HepG2 (cell line): ENCODE data around the gene ZBTB2. TPM values are rescaled to one million over a fixed set of nuclear protein-coding genes. Genes with fewer than 3 reads are reported as not detected.

Source experiments
- GZF1 ChIP-seq: sonication (generic); formaldehyde crosslinking; IDR thresholded peaks from 2 replicates; pipeline ENCODE4 v1.5.1; 2020; ENCODE audit warnings: mild to moderate bottlenecking, missing genetic modification reagents
- IKZF4 ChIP-seq: sonication (generic); formaldehyde crosslinking; IDR thresholded peaks from 2 replicates; pipeline ENCODE4 v1.5.1; 2020; ENCODE audit warnings: borderline replicate concordance, mild to moderate bottlenecking, low read depth, missing genetic modification reagents; ENCODE audit errors: not compliant biosample characterization
- KLF12 ChIP-seq: sonication (generic); formaldehyde crosslinking; IDR thresholded peaks from 2 replicates; pipeline ENCODE4 v1.4.0; 2020; ENCODE audit warnings: missing genetic modification reagents, borderline replicate concordance
- PCBP1 ChIP-seq: fragments of 200-400 bp; formaldehyde crosslinking; IDR thresholded peaks from 2 replicates; pipeline ENCODE4 v1.6.1; 2017; ENCODE audit warnings: mild to moderate bottlenecking, low read depth, low read length, borderline replicate concordance
- PLRG1 ChIP-seq: fragments of 450-650 bp; conservative IDR thresholded peaks from 2 replicates; pipeline ENCODE4 v1.6.1; 2016
- RBM39 ChIP-seq: fragments of 200-400 bp; formaldehyde crosslinking; IDR thresholded peaks from one replicate; pipeline ENCODE4 v1.6.1; 2018; ENCODE audit warnings: antibody characterized with exemption, mild to moderate bottlenecking, low read depth, low read length; ENCODE audit not compliant: poor library complexity, severe bottlenecking
- ZNF256 ChIP-seq: sonication (generic); formaldehyde crosslinking; conservative IDR thresholded peaks from 2 replicates; pipeline ENCODE4 v1.4.0; 2020; ENCODE audit warnings: missing genetic modification reagents
- ZNF3 ChIP-seq: IDR thresholded peaks from 2 replicates; pipeline ENCODE4 v1.7.0; 2017; ENCODE audit warnings: inconsistent platforms
- ZNF430 ChIP-seq: sonication (generic); formaldehyde crosslinking; IDR thresholded peaks from 2 replicates; pipeline ENCODE4 v1.9.0; 2021; ENCODE audit warnings: mild to moderate bottlenecking, missing genetic modification reagents
- ZNF605 ChIP-seq: sonication (generic); formaldehyde crosslinking; IDR thresholded peaks from 2 replicates; pipeline ENCODE4 v1.8.0; 2022; ENCODE audit warnings: mild to moderate bottlenecking, missing genetic modification reagents
- polyA plus RNA-seq, 8 experiments: library from polyadenylated mRNA; depleted of rRNA in 3 of 8; stranded (reverse) in 7 of 8; unstranded in 1 of 8; fragments of >200 nt; fragmentation: Illumina TruSeq in 4 of 8; extraction: Trizol in 4 of 8; gene quantifications; 2 replicates each; pipeline versions ENCODE4 v1.2.1 to v1.2.3, GENCODE V29; 2011 to 2016; ENCODE audit warnings: low read depth in 4 of 8, missing spikeins in 1 of 8, mixed read lengths in 1 of 8; ENCODE audit not compliant: insufficient read depth in 1 of 8
- total RNA-seq, 5 experiments: library from RNA; depleted of rRNA; stranded (reverse); fragments of >200 nt; fragmentation: Illumina TruSeq; extraction: Trizol; gene quantifications; 2 replicates each; pipeline ENCODE4 v1.2.3, GENCODE V29; 2016; ENCODE audit warnings: low read depth in 1 of 5
- TF ChIP-seq, protein P1 (sequence below): sonication (generic); formaldehyde crosslinking; IDR thresholded peaks from 2 replicates; pipeline ENCODE4 v1.4.0; 2020; ENCODE audit warnings: mild to moderate bottlenecking, missing genetic modification reagents
- TF ChIP-seq, protein P2 (sequence below): sonication (generic); formaldehyde crosslinking; IDR thresholded peaks from 2 replicates; pipeline ENCODE4 v1.4.0; 2020; ENCODE audit warnings: missing genetic modification reagents, mild to moderate bottlenecking, borderline replicate concordance
- TF ChIP-seq, protein P3 (sequence below): sonication (generic); formaldehyde crosslinking; IDR thresholded peaks from 2 replicates; pipeline ENCODE4 v1.8.1; 2023; ENCODE audit warnings: mild to moderate bottlenecking, moderate library complexity, missing genetic modification reagents
- TF ChIP-seq, protein P4 (sequence below): sonication (generic); formaldehyde crosslinking; IDR thresholded peaks from 2 replicates; pipeline ENCODE4 v1.5.0; 2020; ENCODE audit warnings: mild to moderate bottlenecking, missing genetic modification reagents, borderline replicate concordance

ZBTB2 gene
- total and polyA plus RNA-seq, 2 of the 13 experiments (the other 11 are each of a cell fraction or from before 2014, with no cell fraction given) = 15.4 to 22.8 TPM

DNA sequence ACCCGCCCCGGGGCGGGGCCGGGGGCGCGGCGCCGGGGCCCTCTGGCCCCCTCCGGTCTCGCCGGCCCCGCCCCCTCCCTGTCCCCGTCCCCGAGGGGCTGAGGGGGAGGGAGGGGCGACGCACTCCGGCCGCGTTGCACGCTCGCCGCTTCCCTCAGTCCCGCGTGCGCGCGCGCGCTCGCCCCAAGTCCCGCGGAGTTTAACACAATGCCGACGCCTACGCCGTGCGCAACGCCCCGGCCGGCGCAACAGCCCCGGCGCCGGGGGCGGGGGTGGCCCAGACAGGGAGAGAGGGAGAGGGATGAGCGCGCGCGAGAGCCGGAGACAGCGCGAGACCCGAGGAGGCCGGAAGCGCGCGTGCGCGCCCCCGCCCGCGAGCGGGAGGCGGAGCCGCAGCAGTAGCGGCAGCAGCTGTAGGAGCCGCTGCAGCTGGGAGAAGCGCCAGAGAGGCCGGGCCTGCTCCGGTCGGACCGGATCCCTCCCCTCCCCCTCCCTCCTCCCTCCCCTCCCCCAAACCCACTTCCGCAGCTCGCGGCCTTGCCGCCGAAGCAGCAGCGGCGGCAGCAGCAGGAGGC is 996 bp downstream of the ZBTB2 start (continued):
- TF ChIP-seq, protein P1, sequence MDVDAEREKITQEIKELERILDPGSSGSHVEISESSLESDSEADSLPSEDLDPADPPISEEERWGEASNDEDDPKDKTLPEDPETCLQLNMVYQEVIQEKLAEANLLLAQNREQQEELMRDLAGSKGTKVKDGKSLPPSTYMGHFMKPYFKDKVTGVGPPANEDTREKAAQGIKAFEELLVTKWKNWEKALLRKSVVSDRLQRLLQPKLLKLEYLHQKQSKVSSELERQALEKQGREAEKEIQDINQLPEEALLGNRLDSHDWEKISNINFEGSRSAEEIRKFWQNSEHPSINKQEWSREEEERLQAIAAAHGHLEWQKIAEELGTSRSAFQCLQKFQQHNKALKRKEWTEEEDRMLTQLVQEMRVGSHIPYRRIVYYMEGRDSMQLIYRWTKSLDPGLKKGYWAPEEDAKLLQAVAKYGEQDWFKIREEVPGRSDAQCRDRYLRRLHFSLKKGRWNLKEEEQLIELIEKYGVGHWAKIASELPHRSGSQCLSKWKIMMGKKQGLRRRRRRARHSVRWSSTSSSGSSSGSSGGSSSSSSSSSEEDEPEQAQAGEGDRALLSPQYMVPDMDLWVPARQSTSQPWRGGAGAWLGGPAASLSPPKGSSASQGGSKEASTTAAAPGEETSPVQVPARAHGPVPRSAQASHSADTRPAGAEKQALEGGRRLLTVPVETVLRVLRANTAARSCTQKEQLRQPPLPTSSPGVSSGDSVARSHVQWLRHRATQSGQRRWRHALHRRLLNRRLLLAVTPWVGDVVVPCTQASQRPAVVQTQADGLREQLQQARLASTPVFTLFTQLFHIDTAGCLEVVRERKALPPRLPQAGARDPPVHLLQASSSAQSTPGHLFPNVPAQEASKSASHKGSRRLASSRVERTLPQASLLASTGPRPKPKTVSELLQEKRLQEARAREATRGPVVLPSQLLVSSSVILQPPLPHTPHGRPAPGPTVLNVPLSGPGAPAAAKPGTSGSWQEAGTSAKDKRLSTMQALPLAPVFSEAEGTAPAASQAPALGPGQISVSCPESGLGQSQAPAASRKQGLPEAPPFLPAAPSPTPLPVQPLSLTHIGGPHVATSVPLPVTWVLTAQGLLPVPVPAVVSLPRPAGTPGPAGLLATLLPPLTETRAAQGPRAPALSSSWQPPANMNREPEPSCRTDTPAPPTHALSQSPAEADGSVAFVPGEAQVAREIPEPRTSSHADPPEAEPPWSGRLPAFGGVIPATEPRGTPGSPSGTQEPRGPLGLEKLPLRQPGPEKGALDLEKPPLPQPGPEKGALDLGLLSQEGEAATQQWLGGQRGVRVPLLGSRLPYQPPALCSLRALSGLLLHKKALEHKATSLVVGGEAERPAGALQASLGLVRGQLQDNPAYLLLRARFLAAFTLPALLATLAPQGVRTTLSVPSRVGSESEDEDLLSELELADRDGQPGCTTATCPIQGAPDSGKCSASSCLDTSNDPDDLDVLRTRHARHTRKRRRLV (CRISPR knock-in tag) = no peak
- no peak for TF ChIP-seq IKZF4 (CRISPR knock-in tag)
- TF ChIP-seq, protein P2, sequence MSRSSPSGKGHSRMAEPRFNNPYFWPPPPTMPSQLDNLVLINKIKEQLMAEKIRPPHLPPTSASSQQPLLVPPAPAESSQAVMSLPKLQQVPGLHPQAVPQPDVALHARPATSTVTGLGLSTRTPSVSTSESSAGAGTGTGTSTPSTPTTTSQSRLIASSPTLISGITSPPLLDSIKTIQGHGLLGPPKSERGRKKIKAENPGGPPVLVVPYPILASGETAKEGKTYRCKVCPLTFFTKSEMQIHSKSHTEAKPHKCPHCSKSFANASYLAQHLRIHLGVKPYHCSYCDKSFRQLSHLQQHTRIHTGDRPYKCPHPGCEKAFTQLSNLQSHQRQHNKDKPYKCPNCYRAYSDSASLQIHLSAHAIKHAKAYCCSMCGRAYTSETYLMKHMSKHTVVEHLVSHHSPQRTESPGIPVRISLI = no peak
- TF ChIP-seq, protein P3, sequence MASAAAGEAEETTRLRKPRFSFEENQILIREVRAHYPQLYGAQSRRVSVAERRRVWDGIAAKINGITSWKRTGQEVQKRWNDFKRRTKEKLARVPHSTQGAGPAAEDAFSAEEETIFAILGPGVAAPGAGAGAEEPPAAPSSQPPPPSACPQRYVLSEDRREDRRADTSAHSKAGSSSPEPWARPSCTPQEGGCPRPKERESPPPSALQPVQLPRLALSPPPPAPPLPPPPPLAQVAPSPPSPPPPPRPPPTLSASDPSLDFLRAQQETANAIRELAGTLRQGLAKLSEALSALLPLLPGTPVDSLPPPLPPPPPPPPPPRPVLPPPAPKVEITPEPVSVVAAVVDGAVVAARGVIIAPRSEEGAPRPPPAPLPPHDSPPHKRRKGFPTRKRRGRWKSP = peak; percentile 99
- no peak for TF ChIP-seq PLRG1
- TF ChIP-seq, protein P4, sequence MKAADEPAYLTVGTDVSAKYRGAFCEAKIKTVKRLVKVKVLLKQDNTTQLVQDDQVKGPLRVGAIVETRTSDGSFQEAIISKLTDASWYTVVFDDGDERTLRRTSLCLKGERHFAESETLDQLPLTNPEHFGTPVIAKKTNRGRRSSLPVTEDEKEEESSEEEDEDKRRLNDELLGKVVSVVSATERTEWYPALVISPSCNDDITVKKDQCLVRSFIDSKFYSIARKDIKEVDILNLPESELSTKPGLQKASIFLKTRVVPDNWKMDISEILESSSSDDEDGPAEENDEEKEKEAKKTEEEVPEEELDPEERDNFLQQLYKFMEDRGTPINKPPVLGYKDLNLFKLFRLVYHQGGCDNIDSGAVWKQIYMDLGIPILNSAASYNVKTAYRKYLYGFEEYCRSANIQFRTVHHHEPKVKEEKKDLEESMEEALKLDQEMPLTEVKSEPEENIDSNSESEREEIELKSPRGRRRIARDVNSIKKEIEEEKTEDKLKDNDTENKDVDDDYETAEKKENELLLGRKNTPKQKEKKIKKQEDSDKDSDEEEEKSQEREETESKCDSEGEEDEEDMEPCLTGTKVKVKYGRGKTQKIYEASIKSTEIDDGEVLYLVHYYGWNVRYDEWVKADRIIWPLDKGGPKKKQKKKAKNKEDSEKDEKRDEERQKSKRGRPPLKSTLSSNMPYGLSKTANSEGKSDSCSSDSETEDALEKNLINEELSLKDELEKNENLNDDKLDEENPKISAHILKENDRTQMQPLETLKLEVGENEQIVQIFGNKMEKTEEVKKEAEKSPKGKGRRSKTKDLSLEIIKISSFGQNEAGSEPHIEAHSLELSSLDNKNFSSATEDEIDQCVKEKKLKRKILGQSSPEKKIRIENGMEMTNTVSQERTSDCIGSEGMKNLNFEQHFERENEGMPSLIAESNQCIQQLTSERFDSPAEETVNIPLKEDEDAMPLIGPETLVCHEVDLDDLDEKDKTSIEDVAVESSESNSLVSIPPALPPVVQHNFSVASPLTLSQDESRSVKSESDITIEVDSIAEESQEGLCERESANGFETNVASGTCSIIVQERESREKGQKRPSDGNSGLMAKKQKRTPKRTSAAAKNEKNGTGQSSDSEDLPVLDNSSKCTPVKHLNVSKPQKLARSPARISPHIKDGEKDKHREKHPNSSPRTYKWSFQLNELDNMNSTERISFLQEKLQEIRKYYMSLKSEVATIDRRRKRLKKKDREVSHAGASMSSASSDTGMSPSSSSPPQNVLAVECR (CRISPR knock-in tag) = peak; percentile 71; the same call in 1 of the 2 replicates
- TF ChIP-seq PCBP1 = peak; percentile 98; the same call in 1 of the 2 replicates
- peak; percentile 79 for TF ChIP-seq ZNF430 (CRISPR knock-in tag)
- no peak for TF ChIP-seq ZNF3
- TF ChIP-seq KLF12 (CRISPR knock-in tag) = peak; percentile 86; the same call in 1 of the 2 replicates
- peak; percentile 22 for TF ChIP-seq RBM39
- TF ChIP-seq ZNF605 = no peak
- no peak for TF ChIP-seq GZF1 (CRISPR knock-in tag)
- TF ChIP-seq ZNF256 (CRISPR knock-in tag) = no peak
